OCI-LY7 (cell line): ENCODE measurements around the gene GAK. TPM values are rescaled to one million over a fixed set of nuclear protein-coding genes. Genes with fewer than 3 reads are reported as not detected.

Experiments
- BruUV-seq: library from RNA; stranded (reverse); fragments of 400-500 nt; replicated peaks from 2 replicates; lab custom pipeline; 2021; lab: Mats Ljungman, UMichigan
- CTCF ChIA-PET: fragments of 300-600 bp; sonication (Branson Sonifier 250); formaldehyde crosslinking; loops from one replicate; lab custom pipeline; 2022; ENCODE audit warnings: antibody characterized with exemption; ENCODE audit not compliant: unreplicated experiment; lab: Charles Lee
- POLR2A ChIA-PET: fragments of 300-600 bp; sonication (Branson Sonifier 250); formaldehyde crosslinking; loops from one replicate; lab custom pipeline; 2022; ENCODE audit warnings: antibody characterized with exemption; lab: Charles Lee
- DNase-seq: peaks from one replicate; pipeline ENCODE4 v3.0.0-alpha.2; 2015; ENCODE audit warnings: low spot score
- H2AFZ ChIP-seq: fragments of 200-600 bp; sonication (generic), shearing (Covaris generic); 2 replicates; pipeline ENCODE4 v1.6.1; 2014; ENCODE audit warnings: mild to moderate bottlenecking, antibody characterized with exemption, low read length, moderate library complexity
- H3K27ac ChIP-seq: fragments of 200-600 bp; sonication (generic); 2 replicates; pipeline ENCODE4 v1.5.1; 2014; ENCODE audit warnings: mixed run types, low read depth, mild to moderate bottlenecking, moderate library complexity, low read length, inconsistent platforms; ENCODE audit not compliant: poor library complexity, severe bottlenecking
- H3K36me3 ChIP-seq: fragments of 200-600 bp; sonication (generic); 2 replicates; pipeline ENCODE4 v1.6.1; 2014; ENCODE audit warnings: mild to moderate bottlenecking, antibody characterized with exemption, low read length, moderate library complexity, mixed read lengths; ENCODE audit not compliant: insufficient read depth
- H3K4me1 ChIP-seq: fragments of 200-600 bp; sonication (generic); 2 replicates; pipeline ENCODE4 v1.5.1; 2014; ENCODE audit warnings: mild to moderate bottlenecking, low read length; ENCODE audit not compliant: insufficient read depth, poor library complexity, severe bottlenecking
- H3K4me2 ChIP-seq: fragments of 200-600 bp; sonication (generic); 2 replicates; pipeline ENCODE4 v1.6.1; 2014; ENCODE audit warnings: mild to moderate bottlenecking, low read length
- H3K4me3 ChIP-seq: fragments of 200-600 bp; sonication (generic); 2 replicates; pipeline ENCODE4 v1.5.1; 2014; ENCODE audit warnings: mild to moderate bottlenecking, low read depth, low read length; ENCODE audit not compliant: poor library complexity, severe bottlenecking
- H3K79me2 ChIP-seq: fragments of 200-600 bp; sonication (generic); 2 replicates; pipeline ENCODE4 v1.6.1; 2016; ENCODE audit warnings: low read depth, mild to moderate bottlenecking, low read length, moderate library complexity, mixed read lengths; ENCODE audit not compliant: insufficient read depth
- H3K9me2 ChIP-seq: fragments of 200-600 bp; sonication (generic); 2 replicates; pipeline ENCODE4 v1.6.1; 2016; ENCODE audit warnings: mild to moderate bottlenecking, low read length, mixed read lengths; ENCODE audit not compliant: insufficient read depth
- H3K9me3 ChIP-seq: fragments of 200-600 bp; sonication (generic); 2 replicates; pipeline ENCODE4 v1.6.1; 2014; ENCODE audit warnings: mild to moderate bottlenecking, mixed run types, low read length, mixed read lengths
- H4K20me1 ChIP-seq: fragments of 200-600 bp; sonication (generic); 2 replicates; pipeline ENCODE4 v1.6.1; 2014; ENCODE audit warnings: mild to moderate bottlenecking, antibody characterized with exemption, low read length, moderate library complexity, mixed read lengths; ENCODE audit not compliant: insufficient read depth
- CTCF ChIP-seq: fragments of 200-600 bp; sonication (generic); conservative IDR thresholded peaks from 2 replicates; pipeline ENCODE4 v1.5.1; 2014; ENCODE audit warnings: mild to moderate bottlenecking, antibody characterized with exemption, low read length, moderate library complexity, mixed read lengths
- EZH2phosphoT487 ChIP-seq: fragments of 200-600 bp; sonication (generic); IDR thresholded peaks from 2 replicates; pipeline ENCODE4 v1.6.1; 2018; ENCODE audit warnings: low read depth, borderline replicate concordance, mild to moderate bottlenecking, mixed run types, antibody characterized with exemption, low read length, moderate library complexity, mixed read lengths
- intact Hi-C: fragments of 100-400 bp; cut with micrococcal nuclease; formaldehyde crosslinking; loops from one replicate; pipeline ENCODE4 v1.10.0; 2022; ENCODE audit not compliant: unreplicated experiment
- total RNA-seq, 2 experiments: library from RNA; depleted of rRNA in 1 of 2; stranded (reverse); fragments of >200 nt in 1 of 2; shearing (Covaris generic) in 1 of 2; gene quantifications; 2 replicates each; pipeline ENCODE4 v1.2.3, GENCODE V29; 2014 to 2022

GAK gene
- total RNA-seq, 2 experiments from 2014 or later, result 86.1 to 107 TPM

- H3K9me2 ChIP-seq, result no peaks in the 10 kb centered on the region
- ChIA-PET POLR2A (interaction anchor here (1.0 kb wide), 1 partner anchor 75 kb away, joined by 4 read pairs; no protein-coding TSS in a partner anchor), CTCF (interaction anchor here (0.6 kb wide), 1 partner anchor 1603 kb away, joined by 3 read pairs; no protein-coding TSS in a partner anchor)
- H3K36me3 ChIP-seq, result peaks cover 66% of the 10 kb centered on the region
- H3K4me1 ChIP-seq, result no peaks in the 10 kb centered on the region
- intact Hi-C loops, result no loop called here
- TF ChIP-seq EZH2phosphoT487 (no peak), CTCF (no peak)
- H3K4me3 ChIP-seq, result no peak overlapping the region
- H2AFZ ChIP-seq, result no peak overlapping the region
- no peak overlapping the region for H3K4me2 ChIP-seq
- no peaks in the 10 kb centered on the region for H3K79me2 ChIP-seq
- peaks cover 15% of the 10 kb centered on the region for H3K9me3 ChIP-seq
- H3K27ac ChIP-seq, result no peak overlapping the region
- no peak for DNase-seq
- H4K20me1 ChIP-seq, result no peaks in the 10 kb centered on the region
- no TSS peak for BruUV-seq
Measured at GRCh38 chr4:858831-859451, 73.2 kb downstream of the GAK start.

DNA sequence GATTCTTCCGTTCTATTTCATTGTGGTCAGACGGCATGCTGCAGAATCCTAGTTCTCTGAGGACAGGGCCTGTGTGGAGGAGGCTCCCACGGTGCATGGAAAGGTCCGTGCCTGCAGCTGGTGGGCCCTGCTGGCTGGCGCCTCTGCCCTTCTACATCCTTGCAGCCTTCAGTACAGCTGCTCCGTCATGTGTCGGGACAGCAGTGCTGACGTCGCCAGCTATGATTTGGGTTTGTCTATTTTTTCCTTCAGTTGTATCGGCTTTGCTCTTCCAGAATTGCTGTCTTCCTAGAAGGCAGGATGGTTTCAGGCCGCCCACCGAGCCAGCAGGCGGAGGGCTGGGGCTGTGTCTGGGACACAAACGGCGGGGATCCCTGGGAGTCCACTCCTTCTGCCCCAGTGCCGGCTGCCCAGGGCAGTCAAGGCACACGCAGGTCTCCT lies 74.1 kb downstream of the GAK start:
- Histone ChIP-seq H3K79me2 (no peaks in the 10 kb centered on the region), H3K4me2 (no peak overlapping the region), H3K9me3 (peaks cover 15% of the 10 kb centered on the region), H3K4me1 (no peaks in the 10 kb centered on the region), H3K27ac (no peak overlapping the region), H2AFZ (no peak overlapping the region), H3K4me3 (no peak overlapping the region), H4K20me1 (no peaks in the 10 kb centered on the region), H3K9me2 (no peaks in the 10 kb centered on the region), H3K36me3 (peaks cover 66% of the 10 kb centered on the region)
- CTCF ChIA-PET, result no interaction called here
- intact Hi-C loops, result no loop called here
- DNase-seq, result no peak
- no peak for TF ChIP-seq EZH2phosphoT487
- no peak for TF ChIP-seq CTCF
- POLR2A ChIA-PET, result no interaction called here
- BruUV-seq, result no TSS peak

GRCh38 chr4:857461-857860 lies 74.7 kb downstream of the GAK start:
- Histone ChIP-seq H3K4me3 (no peak overlapping the region), H3K79me2 (no peaks in the 10 kb centered on the region), H3K36me3 (peaks cover 61% of the 10 kb centered on the region), H3K9me2 (no peaks in the 10 kb centered on the region), H2AFZ (no peak overlapping the region), H3K27ac (no peak overlapping the region), H3K4me2 (no peak overlapping the region), H3K4me1 (no peaks in the 10 kb centered on the region), H3K9me3 (peaks cover 15% of the 10 kb centered on the region), H4K20me1 (no peaks in the 10 kb centered on the region)
- TF ChIP-seq CTCF, result no peak
- TF ChIP-seq EZH2phosphoT487, result no peak
- DNase-seq, result no peak
- ChIA-PET CTCF (no interaction called here), POLR2A (no interaction called here)
- intact Hi-C loops, result no loop called here
- BruUV-seq, result no TSS peak
